Stimulated activated CD8-positive, alpha-beta memory T cell treated with anti-CD3 and anti-CD28 coated beads, Interleukin-4, amount 100 ng/mL, for 48 hours (primary cell): ENCODE measurements around the gene FBXW12.

Experiments
- DNase-seq: peaks from one replicate; pipeline ENCODE4 v3.0.0-alpha.2; 2020

Gene FBXW12

DNA sequence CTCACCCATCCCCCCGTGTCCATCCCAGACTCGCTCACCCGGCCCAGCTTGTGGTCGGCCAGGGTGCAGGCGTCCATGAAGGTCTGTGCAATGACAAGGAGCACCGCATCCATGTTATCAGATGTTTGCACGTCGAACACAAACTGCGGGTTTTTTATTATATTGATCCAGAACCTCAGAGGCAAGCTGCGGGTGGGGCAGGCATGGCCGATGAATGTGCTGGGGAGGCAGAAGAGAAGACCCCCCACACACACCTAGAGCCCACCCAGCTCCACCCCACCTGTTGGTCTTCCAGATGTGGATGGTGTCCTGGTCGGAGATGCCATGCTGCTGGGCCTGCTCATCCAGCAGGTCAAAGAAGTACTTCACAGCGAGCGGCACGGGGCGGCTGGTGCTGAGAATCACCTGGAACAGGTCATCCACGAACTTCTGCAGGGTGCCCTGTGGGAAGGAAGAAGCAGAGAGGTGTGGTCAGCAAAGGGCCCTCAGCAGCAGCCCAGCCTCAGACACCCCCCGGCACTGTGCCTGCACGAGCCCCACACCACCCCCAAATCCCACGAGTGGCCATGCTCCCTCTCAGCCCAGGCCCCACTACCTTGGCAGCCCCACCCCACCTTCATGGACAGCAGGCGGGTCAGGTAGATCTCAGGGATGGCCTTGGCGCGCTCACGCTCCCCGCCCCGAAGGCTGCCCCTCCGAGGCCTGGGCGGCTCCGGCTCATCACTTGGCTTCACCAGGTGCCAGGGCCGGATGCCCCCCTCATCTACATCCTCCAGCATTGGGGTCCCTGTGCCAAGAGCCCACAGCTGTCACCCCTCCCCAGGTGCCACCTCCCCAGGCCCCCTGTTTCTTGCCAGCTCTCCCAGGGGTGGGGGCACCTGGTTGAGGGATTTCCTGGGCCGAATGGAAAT is 37.5 kb downstream of the FBXW12 start:
- no peak for DNase-seq

DNA sequence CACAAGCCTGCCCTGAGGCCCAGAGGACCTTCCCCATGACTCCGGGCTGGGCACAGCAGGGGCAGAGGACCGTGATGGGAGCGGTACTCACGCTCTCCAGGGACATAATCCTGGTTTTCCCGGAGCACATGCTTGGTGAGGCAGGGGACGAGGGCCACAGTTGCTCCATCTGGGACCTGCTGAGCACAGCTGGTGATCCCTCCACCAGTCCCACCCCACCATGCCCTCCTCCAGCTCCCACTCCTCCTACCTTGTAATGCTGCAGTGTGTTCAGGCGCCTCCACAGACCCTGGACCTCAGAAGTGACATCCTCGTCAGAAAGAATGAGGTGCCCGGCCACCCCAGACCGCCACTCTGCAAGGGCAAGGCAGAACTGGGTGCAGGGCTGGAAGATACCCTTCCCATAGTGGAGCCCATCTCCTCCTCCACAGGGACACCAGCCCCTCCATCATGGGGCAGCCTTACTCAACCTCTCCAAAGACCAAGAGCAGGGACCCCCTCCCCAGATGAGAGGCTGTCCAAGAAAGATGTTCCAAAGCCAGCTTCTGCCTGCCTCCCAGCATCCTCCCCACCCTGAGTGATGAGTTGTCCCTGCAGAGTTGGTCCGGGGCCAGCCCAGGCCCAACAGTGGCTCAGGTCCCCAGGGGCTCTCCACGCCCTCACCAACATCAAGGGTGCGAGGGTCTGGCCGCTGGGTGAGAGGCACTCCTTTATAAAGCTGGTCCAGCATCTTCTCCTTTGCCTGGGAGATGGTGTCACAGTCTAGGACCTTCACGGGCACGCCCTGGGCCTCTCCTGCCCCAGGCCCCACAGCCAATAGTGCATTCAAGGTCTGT is 38.4 kb downstream of the FBXW12 start:
- no peak for DNase-seq

- no peak for DNase-seq
Measured at GRCh38 chr3:48411041-48411588, 39.1 kb downstream of the FBXW12 start.

DNA sequence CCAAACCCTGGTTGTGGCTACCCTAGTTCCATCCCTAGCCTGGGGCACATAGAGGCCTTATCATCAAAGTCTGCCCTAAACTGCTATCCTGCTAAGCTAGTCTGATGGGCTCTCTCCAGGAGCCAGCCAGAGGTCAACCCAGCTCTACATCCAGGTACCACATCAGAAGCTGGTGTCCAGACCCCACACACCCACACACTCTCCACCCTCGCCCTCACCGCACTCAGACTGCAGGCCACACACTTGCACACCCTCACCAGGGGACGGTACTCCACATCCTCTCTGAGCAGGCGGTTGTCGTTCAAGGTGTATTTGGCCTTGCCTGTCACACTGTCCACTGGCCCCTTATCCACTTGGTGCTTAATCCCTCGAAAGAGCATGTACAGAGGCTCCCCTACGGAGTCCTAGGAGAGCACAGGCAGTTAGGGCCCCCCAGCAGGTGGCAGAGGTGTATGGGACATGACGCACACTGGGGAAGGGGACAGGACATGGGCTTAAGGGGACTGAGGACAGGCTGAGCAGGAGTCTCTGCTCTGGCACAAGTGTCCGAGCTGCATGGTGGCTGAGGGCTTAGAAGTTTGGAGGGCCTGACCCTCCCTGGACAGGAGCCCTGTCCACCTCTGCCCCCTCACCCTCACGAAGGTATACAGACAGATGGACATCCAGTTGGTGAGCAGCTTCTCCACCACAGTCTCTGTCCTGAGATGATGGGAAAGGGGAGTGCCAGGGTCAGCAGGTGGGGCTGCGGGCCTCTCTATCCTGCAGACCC is 39.8 kb downstream of the FBXW12 start:
- no peak for DNase-seq

GRCh38 chr3:48412375-48413001 is 40.5 kb downstream of the FBXW12 start:
- DNase-seq, result no peak

- DNase-seq, result no peak
Measured at GRCh38 chr3:48413086-48413485, 41.1 kb downstream of the FBXW12 start.

- no peak for DNase-seq
Measured at GRCh38 chr3:48413611-48414010, 41.6 kb downstream of the FBXW12 start.

GRCh38 chr3:48414376-48415250 is 42.6 kb downstream of the FBXW12 start:
- DNase-seq, result no peak

- no peak for DNase-seq
Measured at GRCh38 chr3:48415251-48415953, 43.4 kb downstream of the FBXW12 start.

- DNase-seq, result no peak
Measured at GRCh38 chr3:48416091-48416505, 44.1 kb downstream of the FBXW12 start.

DNA sequence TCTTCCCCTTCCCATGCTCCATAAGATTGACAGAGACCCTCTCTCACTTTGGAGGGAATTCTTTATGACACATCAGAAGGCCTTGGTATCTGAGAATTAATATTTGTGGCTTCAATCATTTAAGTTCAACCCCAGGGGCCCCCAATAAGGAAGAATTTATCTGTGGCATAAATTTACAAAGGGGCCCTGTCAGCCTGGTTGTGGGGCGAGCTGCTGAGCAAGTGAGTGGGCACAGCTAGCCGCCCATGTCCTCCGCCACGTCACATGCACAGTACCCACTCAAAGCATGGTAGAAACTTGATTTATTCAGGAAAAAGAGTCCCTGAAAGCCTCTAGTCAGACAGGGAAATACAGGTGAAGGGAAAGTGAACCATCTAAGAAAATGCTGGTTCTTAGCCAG is 44.5 kb downstream of the FBXW12 start:
- DNase-seq, result no peak

DNA sequence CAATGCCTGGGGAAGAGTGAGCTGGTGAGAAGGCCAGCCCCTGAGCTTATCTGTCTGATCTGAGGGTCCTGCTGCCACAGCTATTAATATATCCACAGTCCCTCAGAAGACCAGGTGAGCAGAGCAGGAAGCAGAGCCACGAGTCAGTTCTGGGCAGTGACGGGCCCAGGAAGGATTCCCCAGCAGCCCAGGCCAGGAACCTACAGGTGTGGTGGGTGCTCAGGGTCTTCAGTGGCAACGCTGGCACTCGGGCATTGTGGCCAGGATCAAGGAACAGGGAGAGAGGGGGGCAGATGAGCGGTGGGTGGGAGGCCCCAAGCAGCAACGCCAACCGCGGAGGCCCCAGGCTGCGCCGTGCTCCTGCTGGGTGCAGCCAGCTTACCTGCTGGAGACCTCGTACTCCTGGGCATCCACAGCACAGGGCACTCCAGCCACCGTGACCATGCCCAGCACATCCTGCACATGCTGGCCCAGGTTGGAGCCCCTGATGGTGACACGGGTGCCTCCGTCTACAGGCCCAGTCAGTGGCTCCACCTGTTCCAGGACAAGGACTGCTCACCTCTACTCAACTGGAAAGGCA is 45.6 kb downstream of the FBXW12 start:
- DNase-seq, result no peak

DNA sequence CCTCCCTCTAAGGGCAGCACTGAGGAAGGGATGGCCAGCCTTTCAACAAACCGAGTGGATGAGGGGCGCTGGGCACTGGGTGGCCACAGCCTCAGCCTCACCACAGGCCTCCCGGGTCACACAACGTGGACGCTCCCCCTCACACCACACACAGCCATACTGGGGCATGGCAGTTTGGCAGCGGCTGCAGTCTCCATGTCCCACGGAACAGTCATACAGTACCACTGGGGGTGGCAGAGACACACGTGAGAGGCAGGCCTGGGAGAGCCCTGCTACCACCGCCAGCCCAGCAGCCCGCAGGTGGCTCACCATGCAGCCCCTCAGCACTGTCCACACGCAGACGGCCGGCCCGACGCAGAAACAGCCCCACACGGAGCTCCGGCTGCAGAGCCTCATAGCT is 46.1 kb downstream of the FBXW12 start:
- DNase-seq, result no peak

DNA sequence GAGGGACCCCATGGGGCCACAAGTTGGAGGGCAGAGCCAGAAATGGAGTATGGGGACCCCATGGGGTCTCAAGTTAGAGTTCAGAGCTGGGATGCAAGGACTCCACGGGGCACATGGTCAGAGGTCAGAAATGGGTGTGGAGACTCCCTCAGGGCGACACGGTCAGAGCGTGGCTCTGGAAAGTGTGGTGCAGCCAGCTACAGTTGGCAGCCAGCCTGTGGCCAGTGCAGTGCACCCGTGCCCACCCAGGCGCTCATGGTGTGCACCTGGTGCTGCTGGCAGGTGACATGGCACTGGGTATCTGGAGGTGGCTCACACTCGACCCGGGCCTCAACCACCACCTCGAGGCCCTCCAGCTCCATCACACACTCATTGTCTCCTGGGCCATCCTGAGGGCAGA is 46.6 kb downstream of the FBXW12 start:
- no peak for DNase-seq

DNA sequence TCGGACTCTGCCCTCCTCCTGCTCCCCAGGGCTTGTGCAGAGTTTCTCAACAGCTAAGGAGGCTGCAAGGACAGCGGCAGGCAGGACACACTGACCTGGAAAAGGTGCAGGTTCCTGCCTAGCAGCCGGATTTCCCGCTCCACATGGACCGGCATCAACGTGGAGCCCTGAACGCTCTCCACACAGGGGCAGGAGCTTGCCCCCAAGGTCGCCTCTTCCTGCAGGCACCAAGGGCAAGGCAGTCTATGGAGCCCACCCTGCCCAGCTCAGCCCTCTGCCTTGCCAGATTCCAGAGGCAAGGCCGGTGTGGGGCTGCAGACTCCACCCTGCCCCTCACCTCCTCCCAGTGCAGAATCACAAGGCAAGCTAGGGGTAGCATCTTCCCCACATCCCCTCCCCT is 47.1 kb downstream of the FBXW12 start:
- no peak for DNase-seq

DNA sequence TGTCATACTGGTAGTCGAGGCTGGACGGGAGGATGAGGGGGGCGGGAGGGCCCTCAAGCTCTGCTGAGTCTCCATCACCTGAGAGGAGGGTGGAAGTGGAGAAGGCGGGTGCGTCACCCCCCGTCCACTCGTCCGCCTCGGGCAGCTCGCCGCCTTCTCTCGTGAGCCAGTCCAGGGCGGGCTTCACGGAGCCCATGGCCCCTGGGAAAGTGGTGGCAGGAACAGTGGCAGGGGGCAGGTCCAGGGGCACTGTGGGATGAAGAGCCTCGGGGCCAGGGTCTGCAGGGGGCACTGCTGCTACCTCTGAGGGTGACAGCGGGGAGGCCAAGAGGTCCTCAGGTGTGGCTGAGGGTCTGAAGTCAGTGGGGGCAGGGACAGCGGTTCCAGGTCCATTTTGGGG is 47.6 kb downstream of the FBXW12 start:
- no peak for DNase-seq

GRCh38 chr3:48420561-48420960 is 48.5 kb downstream of the FBXW12 start:
- DNase-seq, result no peak

DNA sequence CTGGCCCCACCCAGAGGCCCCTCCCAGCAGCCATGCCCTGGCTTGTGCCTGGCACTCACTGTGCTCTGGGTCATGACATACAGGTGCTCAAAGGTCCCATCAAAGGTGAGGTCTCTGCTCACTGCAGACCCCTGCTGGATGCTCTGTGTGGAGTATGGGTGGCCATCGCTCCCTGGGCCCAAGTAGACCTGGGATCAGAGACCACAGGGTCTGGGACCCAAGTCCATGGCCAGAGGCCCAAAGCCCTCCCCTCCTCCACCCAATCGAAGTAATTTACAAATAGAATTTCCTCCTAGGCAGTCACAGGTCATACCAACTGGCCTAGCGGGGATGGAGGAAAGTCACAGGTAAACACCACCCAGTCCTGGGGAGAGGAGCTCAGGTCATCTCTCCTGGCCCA is 50.3 kb downstream of the FBXW12 start:
- DNase-seq, result no peak

- no peak for DNase-seq
Measured at GRCh38 chr3:48422681-48423080, 50.7 kb downstream of the FBXW12 start.

GRCh38 chr3:48423241-48423882 is 51.3 kb downstream of the FBXW12 start:
- no peak for DNase-seq
